GM21447 (cell line): ENCODE data around the gene ELL2.

Source experiments
- ATAC-seq: cut with Tn5 transposase; IDR thresholded peaks from one replicate; pipeline ENCODE4 v1.9.1; 2021; ENCODE audit not compliant: unreplicated experiment

The ELL2 gene

GRCh38 chr5:95884017-95884325 lies 77.7 kb downstream of the ELL2 start:
- ATAC-seq = peak; percentile 50

GRCh38 chr5:95883185-95884016 lies 78.2 kb downstream of the ELL2 start:
- ATAC-seq = peak; percentile 55

- no peak for ATAC-seq
Measured at GRCh38 chr5:95881833-95882232, 79.8 kb downstream of the ELL2 start.

GRCh38 chr5:95880081-95880926 lies 81.3 kb downstream of the ELL2 start:
- ATAC-seq = no peak

GRCh38 chr5:95879661-95880060 lies 82.0 kb downstream of the ELL2 start:
- no peak for ATAC-seq

- ATAC-seq = no peak
Measured at GRCh38 chr5:95878417-95879323, 83.0 kb downstream of the ELL2 start.

- ATAC-seq = no peak
Measured at GRCh38 chr5:95876782-95877181, 84.9 kb downstream of the ELL2 start.

- no peak for ATAC-seq
Measured at GRCh38 chr5:95874246-95874645, 87.4 kb downstream of the ELL2 start.

GRCh38 chr5:95873351-95873750 lies 88.3 kb downstream of the ELL2 start:
- no peak for ATAC-seq

GRCh38 chr5:95872346-95873268 lies 89.0 kb downstream of the ELL2 start:
- ATAC-seq = no peak

GRCh38 chr5:95871146-95871806 lies 90.4 kb downstream of the ELL2 start:
- no peak for ATAC-seq

GRCh38 chr5:95870105-95870672 lies 91.5 kb downstream of the ELL2 start:
- peak; percentile 62 for ATAC-seq

- peak; percentile 54 for ATAC-seq
Measured at GRCh38 chr5:95869173-95869855, 92.3 kb downstream of the ELL2 start.

- no peak for ATAC-seq
Measured at GRCh38 chr5:95868136-95868535, 93.5 kb downstream of the ELL2 start.

- ATAC-seq = no peak
Measured at GRCh38 chr5:95866435-95867040, 95.1 kb downstream of the ELL2 start.

GRCh38 chr5:95864944-95865504 lies 96.6 kb downstream of the ELL2 start:
- no peak for ATAC-seq

GRCh38 chr5:95864456-95864855 lies 97.2 kb downstream of the ELL2 start:
- ATAC-seq = no peak

- no peak for ATAC-seq
Measured at GRCh38 chr5:95863383-95863757, 98.3 kb downstream of the ELL2 start.
